K562 (cell line): Measurements from ENCODE around the gene CBX8. TPM values are rescaled to one million over a fixed set of nuclear protein-coding genes. Genes with fewer than 3 reads are reported as not detected.

Source experiments
- ATAC-seq: fragments of 200-7000 bp; cut with Tn5 transposase; 3 replicates; pipeline ENCODE4 v1.9.1; 2020; ENCODE audit warnings: moderate library complexity
- BruUV-seq: library from RNA; stranded (reverse); fragments of 400-500 nt; replicated peaks from 2 replicates; lab custom pipeline; 2021; lab: Mats Ljungman, UMichigan
- CTCF ChIA-PET: fragments of 300-600 bp; formaldehyde crosslinking; extraction: SDS; loops from one replicate; lab custom pipeline; 2021; ENCODE audit warnings: low intra/inter-chr PET ratio; lab: Yijun Ruan, JAX
- POLR2A ChIA-PET: fragments of 300-600, 350-650 bp; sonication (Branson Sonifier 250); formaldehyde crosslinking; extraction: SDS; loops from one replicate; lab custom pipeline; 2021; ENCODE audit warnings: antibody characterized with exemption, inconsistent platforms; lab: Yijun Ruan, JAX
- DNase-seq, 4 experiments: peaks; one replicate each; pipeline versions ENCODE4 v3.0.0 to v3.0.0-alpha.2; 2011 to 2018; ENCODE audit warnings: low spot score in 3 of 4, mixed read lengths in 3 of 4; ENCODE audit errors: extremely low read depth in 1 of 4
- FAIRE-seq: peaks from 2 replicates; lab custom pipeline; 2011; peaks lifted over from hg19 to GRCh38; lab: Jason Lieb, UNC
- H2AFZ ChIP-seq: 2 replicates; pipeline ENCODE4 v1.6.0; 2011; ENCODE audit warnings: low read depth, low read length, control low read depth, inconsistent platforms
- H3K27ac ChIP-seq: fragments of 200-600 bp; 3 replicates; pipeline ENCODE4 v1.8.0; 2011; ENCODE audit warnings: low read depth, mild to moderate bottlenecking, control low read depth, inconsistent platforms, low read length, moderate library complexity, mixed read lengths; ENCODE audit errors: extremely low read depth
- H3K27me3 ChIP-seq, 2 experiments: fragments of 300-600 bp in 1 of 2; 2 replicates in 1 of 2; 3 replicates in 1 of 2; pipeline versions ENCODE4 v1.6.0 to v1.8.0; 2011; ENCODE audit warnings: inconsistent platforms in 2 of 2, low read length in 2 of 2, mild to moderate bottlenecking in 1 of 2, mixed read lengths in 1 of 2, moderate library complexity in 1 of 2; ENCODE audit not compliant: control insufficient read depth in 2 of 2, insufficient read depth in 2 of 2
- H3K36me3 ChIP-seq: fragments of 300-600 bp; 3 replicates; pipeline ENCODE4 v1.8.0; 2011; ENCODE audit warnings: mild to moderate bottlenecking, low read length, inconsistent platforms; ENCODE audit not compliant: control insufficient read depth, insufficient read depth
- H3K4me1 ChIP-seq, 2 experiments: fragments of 200-600 bp in 1 of 2; replicated peaks in 1 of 2; 2 replicates in 1 of 2; 3 replicates in 1 of 2; pipeline versions ENCODE4 v1.5.1 to v1.8.0; 2011; ENCODE audit warnings: inconsistent platforms in 2 of 2, low read length in 2 of 2, mild to moderate bottlenecking in 1 of 2, mixed read lengths in 1 of 2, moderate library complexity in 1 of 2; ENCODE audit not compliant: control insufficient read depth in 2 of 2, insufficient read depth in 2 of 2
- H3K4me2 ChIP-seq: 2 replicates; pipeline ENCODE4 v1.6.1; 2011; ENCODE audit warnings: low read length, control low read depth, inconsistent platforms, mixed read lengths; ENCODE audit not compliant: insufficient read depth
- H3K4me3 ChIP-seq: fragments of 200-600 bp; sonication (generic), shearing (Covaris generic); 2 replicates; pipeline ENCODE4 v1.5.1; 2016; ENCODE audit warnings: control low read depth, inconsistent platforms
- H3K79me2 ChIP-seq: fragments of 200-600 bp; 3 replicates; pipeline ENCODE4 v1.8.0; 2011; ENCODE audit warnings: low read length, inconsistent platforms; ENCODE audit not compliant: control insufficient read depth, insufficient read depth
- H3K9ac ChIP-seq, 2 experiments: 2 replicates each; pipeline versions ENCODE4 v1.6.0 to v1.6.1; 2011; ENCODE audit warnings: low read depth in 2 of 2, low read length in 2 of 2, control low read depth in 1 of 2, inconsistent platforms in 1 of 2, mild to moderate bottlenecking in 1 of 2, mixed read lengths in 1 of 2; ENCODE audit not compliant: insufficient read depth in 1 of 2
- H3K9me1 ChIP-seq: one replicate; pipeline ENCODE4 v1.6.0; 2011; ENCODE audit warnings: inconsistent platforms, mild to moderate bottlenecking, low read length, moderate library complexity; ENCODE audit not compliant: control insufficient read depth, insufficient read depth
- H3K9me3 ChIP-seq: replicated peaks from 2 replicates; pipeline ENCODE4 v1.5.1; 2011; ENCODE audit warnings: low read depth, low read length, inconsistent platforms; ENCODE audit not compliant: control insufficient read depth, insufficient read depth
- H4K20me1 ChIP-seq: replicated peaks from 2 replicates; pipeline ENCODE4 v1.6.1; 2011; ENCODE audit warnings: low read length, inconsistent platforms, mixed read lengths; ENCODE audit not compliant: control insufficient read depth, insufficient read depth
- BRD4 ChIP-seq: fragments of 200-600 bp; sonication (generic); IDR thresholded peaks from 2 replicates; pipeline ENCODE4 v1.6.1; 2017; ENCODE audit warnings: inconsistent platforms
- CAMTA2 ChIP-seq: fragments of 250-450 bp; sonication (Bioruptor Pico); conservative IDR thresholded peaks from 2 replicates; pipeline ENCODE4 v1.5.1; 2022
- CREB1 ChIP-seq, 2 experiments: sonication (generic) in 1 of 2; formaldehyde crosslinking in 1 of 2; IDR thresholded peaks; 2 replicates each; pipeline versions ENCODE4 v1.6.1 to v1.8.0; 2012 to 2022; ENCODE audit warnings: inconsistent platforms in 1 of 2, mild to moderate bottlenecking in 1 of 2, missing genetic modification reagents in 1 of 2, moderate library complexity in 1 of 2
- EP300 ChIP-seq: IDR thresholded peaks from 2 replicates; pipeline ENCODE4 v1.6.1; 2012; ENCODE audit warnings: low read length, improper control_type of control experiment
- EWSR1 ChIP-seq: fragments of 450-650 bp; IDR thresholded peaks from 2 replicates; pipeline ENCODE4 v1.6.1; 2018; ENCODE audit warnings: borderline replicate concordance, mild to moderate bottlenecking, low read depth, moderate library complexity; ENCODE audit not compliant: partially characterized antibody
- LCOR ChIP-seq: sonication (generic); formaldehyde crosslinking; IDR thresholded peaks from 2 replicates; pipeline ENCODE4 v1.8.0; 2022; ENCODE audit warnings: mild to moderate bottlenecking, missing genetic modification reagents
- RB1 ChIP-seq: fragments of 450-650 bp; IDR thresholded peaks from 2 replicates; pipeline ENCODE4 v1.6.1; 2017; ENCODE audit warnings: low read depth, mild to moderate bottlenecking
- ZNF174 ChIP-seq: fragments of 250-450 bp; sonication (Bioruptor Pico); IDR thresholded peaks from 2 replicates; pipeline ENCODE4 v1.4.0; 2020; ENCODE audit warnings: mild to moderate bottlenecking
- ZNF408 ChIP-seq: fragments of 250-450 bp; sonication (Bioruptor Pico); IDR thresholded peaks from 2 replicates; pipeline ENCODE4 v1.4.0; 2020; ENCODE audit warnings: low read depth, mild to moderate bottlenecking, moderate library complexity
- ZNF561 ChIP-seq: fragments of 450-650 bp; formaldehyde crosslinking; conservative IDR thresholded peaks from 2 replicates; pipeline ENCODE4 v1.4.0; 2020; ENCODE audit warnings: mild to moderate bottlenecking, moderate library complexity
- ZNF766 ChIP-seq: fragments of 200-800 bp; sonication (Bioruptor generic); conservative IDR thresholded peaks from 2 replicates; pipeline ENCODE4 v1.6.1; 2016; ENCODE audit warnings: missing genetic modification characterization, missing compliant biosample characterization
- WGBS: fragments of 100-300 bp; shearing (Covaris generic); methylation state at CpG from one replicate; pipeline ENCODE4 v1.1.6; 2016; ENCODE audit warnings: low coverage, mixed read lengths; ENCODE audit not compliant: insufficient coverage; ENCODE audit errors: missing lambda C conversion rate; 5-methylcytosine and 5-hydroxymethylcytosine counted together
- in situ Hi-C: fragments of 300-500 bp; cut with MboI; formaldehyde crosslinking; loops from 4 replicates; pipeline ENCODE4 v1.15.0; 2018; ENCODE audit warnings: inconsistent platforms, mixed read lengths
- intact Hi-C: fragments of 100-400 bp; cut with micrococcal nuclease; formaldehyde crosslinking; loops from 2 replicates; pipeline ENCODE4 v1.14.2; 2022
- polyA plus RNA-seq, 8 experiments: library from polyadenylated mRNA; depleted of rRNA in 4 of 8; stranded (reverse) in 5 of 8; unstranded in 3 of 8; fragments of >200 nt; fragmentation: Nextera tagmentation in 2 of 8; fragmentation: Illumina TruSeq in 1 of 8; extraction: Ambion mirVana in 2 of 8; extraction: Trizol in 1 of 8; gene quantifications; 2 replicates each; pipeline versions ENCODE4 v1.2.1 to v1.2.3, GENCODE V29; 2011 to 2014; ENCODE audit warnings: inconsistent platforms in 1 of 8, missing spikeins in 1 of 8
- total RNA-seq, 7 experiments: library from RNA; depleted of rRNA in 6 of 7; stranded (reverse); fragments of >200 nt in 6 of 7; fragmentation: Illumina TruSeq in 2 of 7; extraction: Trizol in 2 of 7; gene quantifications; 2 replicates each; pipeline versions ENCODE4 v1.2.1 to v1.2.3, GENCODE V29; 2011 to 2021; ENCODE audit warnings: low replicate concordance in 1 of 7
- TF ChIP-seq, protein P1 (sequence below): fragments of 250-450 bp; sonication (Bioruptor Pico); IDR thresholded peaks from 2 replicates; pipeline ENCODE4 v1.5.0; 2021
- TF ChIP-seq, protein P2 (sequence below): sonication (generic); formaldehyde crosslinking; IDR thresholded peaks from 2 replicates; pipeline ENCODE4 v1.8.0; 2022; ENCODE audit warnings: mild to moderate bottlenecking, missing genetic modification reagents
- TF ChIP-seq, protein P3 (sequence below): fragments of 450-650 bp; IDR thresholded peaks from 2 replicates; pipeline ENCODE4 v1.6.1; 2017; ENCODE audit warnings: antibody characterized with exemption, mild to moderate bottlenecking
- TF ChIP-seq, protein P4 (sequence below): sonication (generic); formaldehyde crosslinking; IDR thresholded peaks from 2 replicates; pipeline ENCODE4 v1.8.1; 2023; ENCODE audit warnings: mild to moderate bottlenecking, missing genetic modification reagents, moderate library complexity

The CBX8 gene
- total and polyA plus RNA-seq, 9 of the 15 experiments (the other 6 are each of a cell fraction or from before 2014, with no cell fraction given) = 0.08 to 11.9 (median 2.6) TPM

DNA sequence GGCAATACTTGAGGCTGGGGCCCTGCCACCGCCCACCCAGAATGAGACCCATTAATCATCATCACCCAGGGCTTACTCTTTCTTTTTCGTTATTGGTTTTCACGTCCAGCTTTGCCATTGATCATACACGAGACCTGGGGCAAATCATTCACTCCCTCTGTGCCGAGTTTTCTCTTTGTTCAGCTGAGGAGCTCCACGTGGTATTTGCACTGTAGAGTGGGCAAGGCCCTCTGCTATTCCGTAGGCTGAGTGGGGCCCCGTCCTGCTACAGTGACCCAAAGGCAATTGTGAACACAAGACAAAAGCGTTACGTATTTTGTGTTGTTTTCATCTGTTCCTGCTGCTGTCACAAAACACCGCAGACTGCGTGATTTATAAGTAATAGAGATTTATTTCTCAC, 42.5 kb downstream of the CBX8 start (continued):
- TF ChIP-seq, protein P1, sequence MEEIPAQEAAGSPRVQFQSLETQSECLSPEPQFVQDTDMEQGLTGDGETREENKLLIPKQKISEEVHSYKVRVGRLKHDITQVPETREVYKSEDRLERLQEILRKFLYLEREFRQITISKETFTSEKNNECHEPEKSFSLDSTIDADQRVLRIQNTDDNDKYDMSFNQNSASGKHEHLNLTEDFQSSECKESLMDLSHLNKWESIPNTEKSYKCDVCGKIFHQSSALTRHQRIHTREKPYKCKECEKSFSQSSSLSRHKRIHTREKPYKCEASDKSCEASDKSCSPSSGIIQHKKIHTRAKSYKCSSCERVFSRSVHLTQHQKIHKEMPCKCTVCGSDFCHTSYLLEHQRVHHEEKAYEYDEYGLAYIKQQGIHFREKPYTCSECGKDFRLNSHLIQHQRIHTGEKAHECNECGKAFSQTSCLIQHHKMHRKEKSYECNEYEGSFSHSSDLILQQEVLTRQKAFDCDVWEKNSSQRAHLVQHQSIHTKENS (CRISPR knock-in tag) = no peak
- TF ChIP-seq LCOR (CRISPR knock-in tag) = no peak
- no peak for TF ChIP-seq ZNF766 (CRISPR knock-in tag)
- no peak for TF ChIP-seq ZNF174
- TF ChIP-seq, protein P2, sequence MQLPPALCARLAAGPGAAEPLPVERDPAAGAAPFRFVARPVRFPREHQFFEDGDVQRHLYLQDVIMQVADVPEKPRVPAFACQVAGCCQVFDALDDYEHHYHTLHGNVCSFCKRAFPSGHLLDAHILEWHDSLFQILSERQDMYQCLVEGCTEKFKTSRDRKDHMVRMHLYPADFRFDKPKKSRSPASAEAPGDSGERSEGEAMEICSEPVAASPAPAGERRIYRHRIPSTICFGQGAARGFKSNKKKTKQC = no peak

DNA sequence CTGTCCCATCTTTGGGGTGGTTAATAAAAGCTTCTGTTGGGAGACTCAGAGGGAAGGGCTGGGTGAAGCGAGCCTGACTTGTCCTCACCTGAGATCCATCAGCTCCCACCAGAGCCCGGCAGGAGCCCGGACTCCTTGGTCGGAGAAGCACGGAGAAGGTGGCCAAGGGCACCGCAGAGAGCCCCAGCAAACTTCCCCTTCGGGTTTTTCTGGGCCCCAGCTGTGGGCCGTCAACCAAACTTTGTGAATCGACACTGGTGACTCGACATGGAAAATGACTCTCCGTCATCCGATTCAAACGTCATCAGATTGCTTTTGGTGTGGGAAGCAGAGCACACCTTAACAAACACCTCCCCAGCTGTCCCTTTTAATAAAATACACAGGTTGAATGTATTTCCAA, 44.7 kb downstream of the CBX8 start:
- intact Hi-C loops = no loop called here
- Histone ChIP-seq H3K9ac (0 out of 4 replicates have a peak overlapping the region, but pooled peaks of 1 of the 2 experiments have one; percentile 2), H3K79me2 (no peaks in the 10 kb centered on the region), H2AFZ (peak overlapping the region; percentile 3; the same call in 1 of the 2 replicates), H3K4me3 (no peak overlapping the region), H3K4me2 (no peak overlapping the region), H3K9me3 (no peaks in the 10 kb centered on the region), H3K27ac (no peak overlapping the region), H3K36me3 (no peaks in the 10 kb centered on the region), H4K20me1 (no peaks in the 10 kb centered on the region), H3K4me1 (peaks cover 14 to 20% of the 10 kb centered on the region in 2 experiments), H3K27me3 (no peaks in the 10 kb centered on the region; a peak in 1 of 5 replicates), H3K9me1 (no peaks in the 10 kb centered on the region)
- POLR2A ChIA-PET = interaction anchor here (1.0 to 1.5 kb wide), 4 partner anchors 20 to 84 kb away, joined by 3 to 6 read pairs (median 4); no protein-coding TSS in a partner anchor
- DNase-seq (no peak), FAIRE-seq (no peak), ATAC-seq (no peak)
- in situ Hi-C loops = no loop called here
- WGBS = 58% methylated on average over 13 of the region's 13 CpGs
- CTCF ChIA-PET = no interaction called here
- BruUV-seq = no TSS peak
- TF ChIP-seq ZNF408 (CRISPR knock-in tag) = no peak
- no peak for TF ChIP-seq ZNF561 (CRISPR knock-in tag)
- TF ChIP-seq, protein P3, sequence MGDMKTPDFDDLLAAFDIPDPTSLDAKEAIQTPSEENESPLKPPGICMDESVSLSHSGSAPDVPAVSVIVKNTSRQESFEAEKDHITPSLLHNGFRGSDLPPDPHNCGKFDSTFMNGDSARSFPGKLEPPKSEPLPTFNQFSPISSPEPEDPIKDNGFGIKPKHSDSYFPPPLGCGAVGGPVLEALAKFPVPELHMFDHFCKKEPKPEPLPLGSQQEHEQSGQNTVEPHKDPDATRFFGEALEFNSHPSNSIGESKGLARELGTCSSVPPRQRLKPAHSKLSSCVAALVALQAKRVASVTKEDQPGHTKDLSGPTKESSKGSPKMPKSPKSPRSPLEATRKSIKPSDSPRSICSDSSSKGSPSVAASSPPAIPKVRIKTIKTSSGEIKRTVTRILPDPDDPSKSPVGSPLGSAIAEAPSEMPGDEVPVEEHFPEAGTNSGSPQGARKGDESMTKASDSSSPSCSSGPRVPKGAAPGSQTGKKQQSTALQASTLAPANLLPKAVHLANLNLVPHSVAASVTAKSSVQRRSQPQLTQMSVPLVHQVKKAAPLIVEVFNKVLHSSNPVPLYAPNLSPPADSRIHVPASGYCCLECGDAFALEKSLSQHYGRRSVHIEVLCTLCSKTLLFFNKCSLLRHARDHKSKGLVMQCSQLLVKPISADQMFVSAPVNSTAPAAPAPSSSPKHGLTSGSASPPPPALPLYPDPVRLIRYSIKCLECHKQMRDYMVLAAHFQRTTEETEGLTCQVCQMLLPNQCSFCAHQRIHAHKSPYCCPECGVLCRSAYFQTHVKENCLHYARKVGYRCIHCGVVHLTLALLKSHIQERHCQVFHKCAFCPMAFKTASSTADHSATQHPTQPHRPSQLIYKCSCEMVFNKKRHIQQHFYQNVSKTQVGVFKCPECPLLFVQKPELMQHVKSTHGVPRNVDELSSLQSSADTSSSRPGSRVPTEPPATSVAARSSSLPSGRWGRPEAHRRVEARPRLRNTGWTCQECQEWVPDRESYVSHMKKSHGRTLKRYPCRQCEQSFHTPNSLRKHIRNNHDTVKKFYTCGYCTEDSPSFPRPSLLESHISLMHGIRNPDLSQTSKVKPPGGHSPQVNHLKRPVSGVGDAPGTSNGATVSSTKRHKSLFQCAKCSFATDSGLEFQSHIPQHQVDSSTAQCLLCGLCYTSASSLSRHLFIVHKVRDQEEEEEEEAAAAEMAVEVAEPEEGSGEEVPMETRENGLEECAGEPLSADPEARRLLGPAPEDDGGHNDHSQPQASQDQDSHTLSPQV = no peak
- TF ChIP-seq CAMTA2 = no peak
- TF ChIP-seq RB1 = no peak
- TF ChIP-seq, protein P4, sequence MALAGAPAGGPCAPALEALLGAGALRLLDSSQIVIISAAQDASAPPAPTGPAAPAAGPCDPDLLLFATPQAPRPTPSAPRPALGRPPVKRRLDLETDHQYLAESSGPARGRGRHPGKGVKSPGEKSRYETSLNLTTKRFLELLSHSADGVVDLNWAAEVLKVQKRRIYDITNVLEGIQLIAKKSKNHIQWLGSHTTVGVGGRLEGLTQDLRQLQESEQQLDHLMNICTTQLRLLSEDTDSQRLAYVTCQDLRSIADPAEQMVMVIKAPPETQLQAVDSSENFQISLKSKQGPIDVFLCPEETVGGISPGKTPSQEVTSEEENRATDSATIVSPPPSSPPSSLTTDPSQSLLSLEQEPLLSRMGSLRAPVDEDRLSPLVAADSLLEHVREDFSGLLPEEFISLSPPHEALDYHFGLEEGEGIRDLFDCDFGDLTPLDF (CRISPR knock-in tag) = no peak
- no peak for TF ChIP-seq CREB1 (IDR thresholded peaks at IDR 0.05)
- TF ChIP-seq CREB1 (CRISPR knock-in tag; IDR thresholded peaks at IDR 0.05) = no peak
- no peak for TF ChIP-seq EP300
- TF ChIP-seq EWSR1 = no peak
- no peak for TF ChIP-seq BRD4
